HepG2 (cell line): ENCODE data around the gene SAA4. TPM values are rescaled to one million over a fixed set of nuclear protein-coding genes. Genes with fewer than 3 reads are reported as not detected.
A peak's percentile ranks its signal among the peaks of the same experiment; 100 is the strongest.

ENCODE experiments used
- ARID5B ChIP-seq: IDR thresholded peaks from 2 replicates; pipeline ENCODE4 v1.4.0; 2020; ENCODE audit warnings: mild to moderate bottlenecking, missing genetic modification reagents
- CEBPG ChIP-seq: IDR thresholded peaks from 2 replicates; pipeline ENCODE4 v1.6.1; 2016
- FOXK1 ChIP-seq: sonication (generic); formaldehyde crosslinking; IDR thresholded peaks from 2 replicates; pipeline ENCODE4 v1.4.0; 2020; ENCODE audit warnings: low read depth, missing genetic modification reagents, borderline replicate concordance
- FOXP1 ChIP-seq, 2 experiments: fragments of 450-650 bp in 1 of 2; IDR thresholded peaks; 2 replicates each; pipeline ENCODE4 v1.6.1; 2017 to 2018; ENCODE audit warnings: antibody characterized with exemption in 1 of 2
- GATA4 ChIP-seq: sonication (generic); IDR thresholded peaks from 2 replicates; pipeline ENCODE4 v1.6.1; 2016; ENCODE audit warnings: antibody characterized with exemption, low read depth, borderline replicate concordance
- GATAD2A ChIP-seq: IDR thresholded peaks from 2 replicates; pipeline ENCODE4 v1.6.1; 2016
- HMGA1 ChIP-seq: sonication (generic); formaldehyde crosslinking; conservative IDR thresholded peaks from 2 replicates; pipeline ENCODE4 v1.4.0; 2020; ENCODE audit warnings: missing genetic modification reagents
- HNF4A ChIP-seq: sonication (generic); formaldehyde crosslinking; IDR thresholded peaks from 2 replicates; pipeline ENCODE4 v1.4.0; 2020; ENCODE audit warnings: missing genetic modification reagents
- HOXA3 ChIP-seq: sonication (generic); formaldehyde crosslinking; IDR thresholded peaks from 2 replicates; pipeline ENCODE4 v1.5.0; 2020; ENCODE audit warnings: missing genetic modification reagents
- KDM6A ChIP-seq: IDR thresholded peaks from 2 replicates; pipeline ENCODE4 v1.6.1; 2016; ENCODE audit warnings: low read depth
- MED1 ChIP-seq: sonication (generic); formaldehyde crosslinking; IDR thresholded peaks from 2 replicates; pipeline ENCODE4 v1.4.0; 2020; ENCODE audit warnings: missing genetic modification reagents
- MEIS2 ChIP-seq: sonication (generic); formaldehyde crosslinking; IDR thresholded peaks from 2 replicates; pipeline ENCODE4 v1.9.0; 2021; ENCODE audit warnings: mild to moderate bottlenecking, missing genetic modification reagents
- MTA3 ChIP-seq: sonication (generic); formaldehyde crosslinking; IDR thresholded peaks from 2 replicates; pipeline ENCODE4 v1.4.0; 2020; ENCODE audit warnings: missing genetic modification reagents
- NBN ChIP-seq: fragments of 450-650 bp; conservative IDR thresholded peaks from 2 replicates; pipeline ENCODE4 v1.6.1; 2017
- NR2F6 ChIP-seq, 2 experiments: IDR thresholded peaks; 2 replicates each; pipeline ENCODE4 v1.6.1; 2016; ENCODE audit warnings: antibody characterized with exemption in 1 of 2, mild to moderate bottlenecking in 1 of 2
- POGZ ChIP-seq: sonication (generic); formaldehyde crosslinking; IDR thresholded peaks from 2 replicates; pipeline ENCODE4 v1.4.0; 2020; ENCODE audit warnings: mild to moderate bottlenecking, missing genetic modification reagents
- RARA ChIP-seq: IDR thresholded peaks from 2 replicates; pipeline ENCODE4 v1.6.1; 2016; ENCODE audit warnings: missing genetic modification reagents, missing compliant biosample characterization
- SMYD3 ChIP-seq: sonication (generic); formaldehyde crosslinking; IDR thresholded peaks from 2 replicates; pipeline ENCODE4 v1.8.1; 2023; ENCODE audit warnings: mild to moderate bottlenecking, missing genetic modification reagents
- TAF1 ChIP-seq: sonication (generic); formaldehyde crosslinking; IDR thresholded peaks from 2 replicates; pipeline ENCODE4 v1.4.0; 2020; ENCODE audit warnings: missing genetic modification reagents
- TBP ChIP-seq: sonication (generic); formaldehyde crosslinking; IDR thresholded peaks from 2 replicates; pipeline ENCODE4 v1.5.0; 2020; ENCODE audit warnings: missing genetic modification reagents
- TEAD3 ChIP-seq: optimal IDR thresholded peaks from 2 replicates; pipeline ENCODE3; 2016; ENCODE audit warnings: borderline replicate concordance
- ZNF230 ChIP-seq: sonication (generic); formaldehyde crosslinking; IDR thresholded peaks from 2 replicates; pipeline ENCODE4 v1.4.0; 2020; ENCODE audit warnings: mild to moderate bottlenecking, missing genetic modification reagents
- ZNF232 ChIP-seq: sonication (generic); formaldehyde crosslinking; IDR thresholded peaks from 2 replicates; pipeline ENCODE4 v1.4.0; 2020; ENCODE audit warnings: missing genetic modification reagents, borderline replicate concordance
- ZNF264 ChIP-seq: sonication (generic); formaldehyde crosslinking; IDR thresholded peaks from 2 replicates; pipeline ENCODE4 v1.4.0; 2020; ENCODE audit warnings: missing genetic modification reagents
- ZNF577 ChIP-seq: sonication (generic); formaldehyde crosslinking; IDR thresholded peaks from 2 replicates; pipeline ENCODE4 v1.4.0; 2020; ENCODE audit warnings: mild to moderate bottlenecking, low read depth, missing genetic modification reagents, borderline replicate concordance
- ZNF780A ChIP-seq: sonication (generic); formaldehyde crosslinking; IDR thresholded peaks from 2 replicates; pipeline ENCODE4 v1.8.0; 2022; ENCODE audit warnings: mild to moderate bottlenecking, missing genetic modification reagents, moderate library complexity
- ZZZ3 ChIP-seq: sonication (generic); formaldehyde crosslinking; IDR thresholded peaks from 2 replicates; pipeline ENCODE4 v1.4.0; 2020; ENCODE audit warnings: missing genetic modification reagents, mild to moderate bottlenecking, borderline replicate concordance
- polyA plus RNA-seq, 8 experiments: library from polyadenylated mRNA; depleted of rRNA in 3 of 8; stranded (reverse) in 7 of 8; unstranded in 1 of 8; fragments of >200 nt; fragmentation: Illumina TruSeq in 4 of 8; extraction: Trizol in 4 of 8; gene quantifications; 2 replicates each; pipeline versions ENCODE4 v1.2.1 to v1.2.3, GENCODE V29; 2011 to 2016; ENCODE audit warnings: low read depth in 4 of 8, missing spikeins in 1 of 8, mixed read lengths in 1 of 8; ENCODE audit not compliant: insufficient read depth in 1 of 8
- total RNA-seq, 5 experiments: library from RNA; depleted of rRNA; stranded (reverse); fragments of >200 nt; fragmentation: Illumina TruSeq; extraction: Trizol; gene quantifications; 2 replicates each; pipeline ENCODE4 v1.2.3, GENCODE V29; 2016; ENCODE audit warnings: low read depth in 1 of 5
- TF ChIP-seq, protein P1 (sequence below): IDR thresholded peaks from 2 replicates; pipeline ENCODE4 v1.6.1; 2016
- TF ChIP-seq, protein P2 (sequence below): sonication (generic); formaldehyde crosslinking; IDR thresholded peaks from 2 replicates; pipeline ENCODE4 v1.4.0; 2020; ENCODE audit warnings: missing genetic modification reagents
- TF ChIP-seq, protein P3 (sequence below): sonication (generic); formaldehyde crosslinking; IDR thresholded peaks from 2 replicates; pipeline ENCODE4 v1.5.0; 2020; ENCODE audit warnings: missing genetic modification reagents

The SAA4 gene
- total and polyA plus RNA-seq, 2 of the 13 experiments (the other 11 are each of a cell fraction or from before 2014, with no cell fraction given): 53.4 to 253 TPM

DNA sequence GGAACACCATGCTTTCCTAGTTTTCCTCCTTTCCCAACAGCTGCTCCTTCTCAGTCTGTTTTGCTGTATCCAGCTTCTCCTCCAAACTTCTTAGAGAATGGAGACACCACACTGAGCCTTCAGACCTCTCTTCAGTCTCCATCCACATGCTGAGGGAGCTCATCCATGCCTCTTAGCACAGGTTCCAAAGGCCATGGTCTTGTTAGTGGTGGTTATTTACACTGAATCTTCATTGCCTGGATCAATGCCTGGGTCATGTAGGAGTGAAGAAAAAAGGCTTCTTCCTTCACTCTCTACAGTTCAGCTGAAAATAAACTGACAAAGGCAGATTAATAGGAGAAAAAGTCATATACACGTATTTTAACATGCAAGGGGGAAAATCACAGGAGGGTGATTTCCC, 3.1 kb upstream of the SAA4 start (continued):
- TF ChIP-seq ARID5B (CRISPR knock-in tag) (peak; percentile 80), ZNF577 (no peak), ZNF780A (CRISPR knock-in tag) (no peak), ZNF264 (0 out of 2 replicates have a peak, but pooled peaks have one; percentile 40), RARA (CRISPR knock-in tag) (peak; percentile 75), MTA3 (CRISPR knock-in tag) (no peak), KDM6A (CRISPR knock-in tag) (0 out of 2 replicates have a peak, but pooled peaks have one; percentile 43), MEIS2 (no peak), TBP (CRISPR knock-in tag) (no peak), HNF4A (CRISPR knock-in tag) (peak; percentile 87), GATA4 (no peak), NBN (no peak), GATAD2A (CRISPR knock-in tag) (peak; percentile 75), ZNF232 (CRISPR knock-in tag) (no peak), HMGA1 (CRISPR knock-in tag) (no peak), FOXK1 (CRISPR knock-in tag) (peak; percentile 16; the same call in 1 of the 2 replicates), CEBPG (CRISPR knock-in tag) (no peak), FOXP1 (IDR thresholded peaks at IDR 0.05) (no peak), FOXP1 (CRISPR knock-in tag; IDR thresholded peaks at IDR 0.05) (peak; percentile 65), TAF1 (CRISPR knock-in tag) (no peak), ZNF230 (CRISPR knock-in tag) (no peak), ZZZ3 (CRISPR knock-in tag) (no peak), NR2F6 (IDR thresholded peaks at IDR 0.05) (no peak), NR2F6 (CRISPR knock-in tag; IDR thresholded peaks at IDR 0.05) (no peak), POGZ (CRISPR knock-in tag) (peak; percentile 57; the same call in 1 of the 2 replicates), HOXA3 (CRISPR knock-in tag) (0 out of 2 replicates have a peak, but pooled peaks have one; percentile 34), TEAD3 (CRISPR knock-in tag) (peak; percentile 30), SMYD3 (CRISPR knock-in tag) (no peak), MED1 (CRISPR knock-in tag) (peak; percentile 55)
- TF ChIP-seq, protein P1, sequence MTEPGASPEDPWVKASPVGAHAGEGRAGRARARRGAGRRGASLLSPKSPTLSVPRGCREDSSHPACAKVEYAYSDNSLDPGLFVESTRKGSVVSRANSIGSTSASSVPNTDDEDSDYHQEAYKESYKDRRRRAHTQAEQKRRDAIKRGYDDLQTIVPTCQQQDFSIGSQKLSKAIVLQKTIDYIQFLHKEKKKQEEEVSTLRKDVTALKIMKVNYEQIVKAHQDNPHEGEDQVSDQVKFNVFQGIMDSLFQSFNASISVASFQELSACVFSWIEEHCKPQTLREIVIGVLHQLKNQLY (CRISPR knock-in tag): peak; percentile 66
- TF ChIP-seq, protein P2, sequence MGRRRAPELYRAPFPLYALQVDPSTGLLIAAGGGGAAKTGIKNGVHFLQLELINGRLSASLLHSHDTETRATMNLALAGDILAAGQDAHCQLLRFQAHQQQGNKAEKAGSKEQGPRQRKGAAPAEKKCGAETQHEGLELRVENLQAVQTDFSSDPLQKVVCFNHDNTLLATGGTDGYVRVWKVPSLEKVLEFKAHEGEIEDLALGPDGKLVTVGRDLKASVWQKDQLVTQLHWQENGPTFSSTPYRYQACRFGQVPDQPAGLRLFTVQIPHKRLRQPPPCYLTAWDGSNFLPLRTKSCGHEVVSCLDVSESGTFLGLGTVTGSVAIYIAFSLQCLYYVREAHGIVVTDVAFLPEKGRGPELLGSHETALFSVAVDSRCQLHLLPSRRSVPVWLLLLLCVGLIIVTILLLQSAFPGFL (CRISPR knock-in tag): no peak
- TF ChIP-seq, protein P3, sequence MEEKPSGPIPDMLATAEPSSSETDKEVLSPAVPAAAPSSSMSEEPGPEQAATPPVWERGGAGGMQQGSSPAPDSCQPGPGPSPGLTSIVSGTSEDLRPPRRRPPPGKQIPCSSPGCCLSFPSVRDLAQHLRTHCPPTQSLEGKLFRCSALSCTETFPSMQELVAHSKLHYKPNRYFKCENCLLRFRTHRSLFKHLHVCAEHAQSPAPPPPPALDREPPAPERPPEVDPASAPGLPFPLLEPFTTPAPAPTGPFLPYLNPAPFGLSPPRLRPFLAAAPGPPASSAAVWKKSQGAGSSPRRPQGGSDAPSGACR (CRISPR knock-in tag): no peak
